AG08396 (cell line): ENCODE results near the gene DHX34.
"Not testable (repeated sequence)": the region's sequence is repeated elsewhere in the genome, so short reads cannot be mapped to it uniquely, and the experiment has no call there.

ENCODE experiments used
- DNase-seq: peaks from one replicate; pipeline ENCODE4 v3.0.0; 2012; ENCODE audit warnings: low spot score, mixed read lengths

The DHX34 gene

DNA sequence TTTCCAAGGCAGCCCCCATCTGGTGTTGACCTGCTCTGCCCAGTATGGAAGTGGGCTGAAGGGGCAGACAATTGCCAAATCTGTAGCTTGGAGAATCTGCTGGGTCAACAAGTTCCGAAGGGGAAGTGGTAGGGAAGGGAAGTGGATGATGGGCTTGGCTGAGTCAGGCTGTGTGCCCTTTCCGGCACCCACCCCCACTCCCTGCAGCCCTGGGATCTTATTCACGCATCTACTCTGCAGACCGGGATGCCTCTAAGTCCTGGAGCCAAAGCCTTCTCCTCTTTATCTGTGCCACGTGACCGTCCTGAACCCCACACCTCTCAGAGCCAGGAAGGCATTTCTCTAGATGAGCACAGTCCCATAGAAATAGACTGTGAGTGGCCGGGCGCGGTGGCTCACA is 24.6 kb upstream of the DHX34 start:
- DNase-seq, result no peak

DNA sequence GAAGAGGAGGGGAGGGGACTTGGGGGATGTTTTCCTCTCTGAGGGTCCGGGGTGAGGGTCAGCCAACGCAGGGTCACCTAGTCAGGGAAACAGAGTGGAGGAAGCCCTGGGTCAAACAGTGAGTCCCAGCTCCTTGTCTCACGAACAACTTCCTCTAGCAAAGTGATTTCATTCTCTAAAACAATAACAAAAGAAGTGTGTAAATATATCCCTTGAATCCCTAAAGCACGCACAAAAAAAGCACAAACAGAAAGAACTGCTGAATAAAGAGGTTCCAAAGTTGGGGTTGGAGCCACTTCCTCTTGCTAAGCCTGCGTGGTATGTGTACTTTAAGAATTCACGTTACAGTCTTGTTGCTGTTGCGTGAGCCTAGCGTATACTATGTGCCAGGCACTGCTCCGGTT is 18.6 kb upstream of the DHX34 start:
- peak; percentile 46 for DNase-seq

DNA sequence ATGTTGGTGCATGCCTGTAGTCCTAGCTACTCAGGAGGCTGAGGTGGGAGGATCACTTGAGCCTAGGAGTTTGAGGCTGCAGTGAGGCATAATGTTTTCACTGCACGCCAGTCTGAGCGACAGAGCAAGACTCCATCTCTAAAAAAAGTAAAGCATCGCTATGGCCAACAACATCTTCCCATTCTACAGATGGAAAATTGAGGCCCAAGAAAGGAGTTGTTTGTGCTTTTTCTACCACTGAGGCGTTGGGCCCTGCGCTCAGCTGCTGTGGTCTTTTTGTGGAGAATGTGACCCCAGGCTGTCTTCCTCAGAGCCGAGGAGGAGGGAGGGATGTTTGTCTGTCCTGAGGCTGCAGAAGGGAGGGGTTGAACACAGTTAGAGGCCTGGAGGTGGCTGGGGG is 17.6 kb upstream of the DHX34 start:
- no peak for DNase-seq

DNA sequence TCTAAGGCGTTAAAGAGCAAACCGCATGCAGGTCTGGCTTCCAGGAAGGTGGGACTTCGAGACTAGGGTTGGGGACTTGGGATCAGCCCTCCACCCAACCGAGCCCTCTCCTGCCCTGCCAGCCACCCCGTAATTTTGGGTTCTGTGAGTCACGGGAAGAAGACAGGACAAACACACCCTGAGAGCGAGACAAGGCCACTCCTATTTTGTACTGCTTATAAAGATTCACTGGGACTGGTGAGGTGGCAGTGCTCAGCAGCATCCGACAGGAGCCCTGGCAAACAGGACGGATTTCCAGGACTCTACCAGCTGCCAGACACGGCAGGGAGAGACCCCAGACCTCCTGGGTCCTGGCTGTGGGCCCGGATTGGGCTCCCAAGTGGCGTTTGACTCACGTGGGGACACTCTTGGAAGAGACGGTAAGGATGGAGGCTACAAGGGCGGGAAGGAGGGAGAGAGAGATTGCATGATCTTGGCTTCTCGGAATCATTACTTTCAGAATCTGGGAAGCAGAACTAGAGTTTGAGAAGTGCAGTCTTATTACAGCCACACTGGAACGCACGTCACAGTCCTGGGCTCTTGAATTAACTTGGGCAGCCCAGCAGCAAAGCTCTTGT is 17.1 kb upstream of the DHX34 start, which contains the start of gene C5AR2:
Gene C5AR2, plus strand, starts transcription at position 245 of the 617 bp plus-strand sequence. CDS start 8,625 bp downstream, outside the sequence.
- DNase-seq, result no peak

DNA sequence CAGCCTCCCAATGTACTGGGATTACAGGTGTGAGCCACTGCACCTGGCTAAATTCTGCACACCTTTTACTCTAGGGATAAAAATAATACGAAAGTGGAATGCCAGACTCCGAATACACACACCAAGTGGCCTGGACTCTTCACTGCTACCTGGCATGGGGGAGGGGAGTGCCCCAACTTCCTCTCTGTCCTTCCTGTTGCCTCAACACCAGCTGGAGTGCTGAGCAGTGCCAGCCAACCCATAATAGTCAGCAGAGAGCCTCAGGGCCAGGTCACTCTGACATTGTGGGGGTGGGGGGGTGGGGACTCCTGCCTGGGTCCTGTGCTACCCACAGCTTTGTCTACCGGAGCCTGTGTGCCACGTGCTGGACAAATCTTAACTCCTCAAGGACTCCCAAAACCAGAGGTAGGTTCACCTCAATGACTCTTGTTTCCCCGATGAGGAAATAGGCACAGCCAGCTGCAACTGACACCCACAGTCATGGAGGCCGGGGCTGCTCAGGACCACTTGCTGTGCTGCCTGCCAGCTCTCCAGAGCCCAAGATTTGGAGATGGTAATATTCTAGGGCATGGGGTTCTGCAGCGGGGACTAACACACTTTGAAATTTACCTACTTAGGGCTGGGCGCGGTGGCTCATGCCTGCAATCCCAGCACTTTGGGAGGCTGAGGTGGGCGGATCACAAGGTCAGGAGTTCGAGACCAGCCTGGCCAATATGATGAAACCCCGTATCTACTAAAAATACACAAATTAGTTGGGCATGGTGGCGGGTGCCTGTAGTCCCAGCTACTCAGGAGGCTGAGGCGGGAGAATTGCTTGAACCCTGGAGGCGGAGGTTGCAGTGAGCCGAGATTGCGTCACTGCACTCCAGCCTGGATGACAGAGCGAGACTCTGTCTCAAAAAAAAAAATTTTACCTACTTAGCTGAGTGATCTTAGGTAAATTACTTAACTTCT is 12.1 kb upstream of the DHX34 start:
- DNase-seq, result not testable (repeated sequence)

DNA sequence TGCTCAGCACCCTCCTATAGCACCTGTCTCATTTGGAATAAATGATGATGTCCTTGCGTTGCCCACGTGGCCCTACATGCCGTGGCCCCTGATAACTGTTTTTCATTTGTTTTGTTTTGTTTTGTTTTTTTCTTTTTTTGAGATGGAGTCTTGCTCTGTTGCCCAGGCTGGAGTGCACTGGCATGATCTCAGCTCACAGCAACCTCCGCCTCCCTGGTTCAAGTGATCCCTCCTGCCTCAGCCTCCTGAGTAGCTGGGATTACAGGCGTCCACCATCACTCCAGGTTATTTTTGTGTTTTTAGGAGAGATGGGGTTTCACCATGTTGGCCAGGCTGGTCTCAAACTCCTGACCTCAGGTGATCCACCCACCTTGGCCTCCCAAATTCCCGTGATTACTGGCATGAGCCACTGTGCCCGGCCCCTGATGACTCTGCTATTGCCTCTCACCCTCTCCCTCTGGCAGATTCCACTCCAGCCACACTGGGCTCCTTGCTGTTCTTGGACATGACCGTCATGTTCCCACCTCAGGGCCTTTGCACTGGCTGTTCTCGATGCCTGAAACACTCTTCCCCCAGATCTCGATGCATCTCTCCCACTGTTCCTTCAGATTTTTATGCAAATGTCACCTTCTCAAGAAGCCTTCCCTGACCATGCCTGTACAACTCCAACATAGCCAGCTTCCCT is 9.8 kb upstream of the DHX34 start:
- DNase-seq, result no peak

DNA sequence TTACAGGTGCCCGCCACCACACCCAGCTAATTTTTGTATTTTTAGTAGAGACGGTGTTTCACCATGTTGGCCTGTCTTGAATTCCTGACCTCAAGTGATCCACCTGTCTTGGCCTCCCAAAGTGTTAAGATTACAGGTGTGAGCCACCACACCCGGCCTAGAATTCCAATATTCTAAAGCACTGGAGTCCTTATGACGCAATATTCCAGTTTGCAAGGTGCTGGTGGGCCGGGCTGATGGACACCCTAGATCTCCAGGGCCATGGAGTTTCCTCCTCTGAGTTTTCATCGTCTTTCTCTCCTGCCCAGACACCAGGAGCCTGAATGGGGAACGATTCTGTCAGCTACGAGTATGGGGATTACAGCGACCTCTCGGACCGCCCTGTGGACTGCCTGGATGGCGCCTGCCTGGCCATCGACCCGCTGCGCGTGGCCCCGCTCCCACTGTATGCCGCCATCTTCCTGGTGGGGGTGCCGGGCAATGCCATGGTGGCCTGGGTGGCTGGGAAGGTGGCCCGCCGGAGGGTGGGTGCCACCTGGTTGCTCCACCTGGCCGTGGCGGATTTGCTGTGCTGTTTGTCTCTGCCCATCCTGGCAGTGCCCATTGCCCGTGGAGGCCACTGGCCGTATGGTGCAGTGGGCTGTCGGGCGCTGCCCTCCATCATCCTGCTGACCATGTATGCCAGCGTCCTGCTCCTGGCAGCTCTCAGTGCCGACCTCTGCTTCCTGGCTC is 8.5 kb upstream of the DHX34 start:
- DNase-seq, result no peak

DNA sequence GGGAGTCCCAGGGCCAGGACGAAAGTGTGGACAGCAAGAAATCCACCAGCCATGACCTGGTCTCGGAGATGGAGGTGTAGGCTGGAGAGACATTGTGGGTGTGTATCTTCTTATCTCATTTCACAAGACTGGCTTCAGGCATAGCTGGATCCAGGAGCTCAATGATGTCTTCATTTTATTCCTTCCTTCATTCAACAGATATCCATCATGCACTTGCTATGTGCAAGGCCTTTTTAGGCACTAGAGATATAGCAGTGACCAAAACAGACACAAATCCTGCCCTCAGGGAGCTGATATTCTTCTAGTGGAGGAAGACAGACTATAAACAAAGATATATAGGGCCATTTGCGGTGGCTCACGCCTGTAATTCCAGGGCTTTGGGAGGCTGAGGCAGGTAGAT is 7.4 kb upstream of the DHX34 start:
- no peak for DNase-seq

DNA sequence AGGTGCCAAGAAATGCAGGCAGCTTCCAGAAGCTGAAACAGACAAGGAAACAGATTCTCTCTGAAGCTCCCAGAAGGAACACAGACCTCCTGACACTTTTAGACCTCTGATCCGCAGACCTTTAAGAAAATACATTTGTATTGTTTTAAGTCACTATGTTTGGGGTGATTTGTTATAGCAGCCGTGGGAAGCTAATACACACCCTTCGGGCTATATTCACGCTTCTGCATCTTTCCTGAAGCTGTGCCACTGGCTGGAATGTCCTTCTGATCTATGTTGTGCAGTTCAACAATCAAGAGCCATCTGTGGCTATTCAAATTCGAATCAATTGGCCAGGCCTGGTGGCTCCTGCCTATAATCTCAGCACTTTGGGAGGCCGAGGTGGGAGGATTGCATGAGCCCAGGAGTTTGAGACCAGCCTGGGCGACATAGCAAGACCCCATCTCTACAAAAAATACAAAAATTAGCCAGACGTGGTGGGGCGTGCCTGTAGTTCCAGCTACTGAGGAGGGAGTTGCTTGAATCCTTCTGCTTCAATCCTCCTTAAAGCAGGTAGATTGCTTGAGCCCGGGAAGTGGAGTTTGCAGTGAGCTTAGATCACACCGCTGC is 5.8 kb upstream of the DHX34 start:
- DNase-seq, result no peak

DNA sequence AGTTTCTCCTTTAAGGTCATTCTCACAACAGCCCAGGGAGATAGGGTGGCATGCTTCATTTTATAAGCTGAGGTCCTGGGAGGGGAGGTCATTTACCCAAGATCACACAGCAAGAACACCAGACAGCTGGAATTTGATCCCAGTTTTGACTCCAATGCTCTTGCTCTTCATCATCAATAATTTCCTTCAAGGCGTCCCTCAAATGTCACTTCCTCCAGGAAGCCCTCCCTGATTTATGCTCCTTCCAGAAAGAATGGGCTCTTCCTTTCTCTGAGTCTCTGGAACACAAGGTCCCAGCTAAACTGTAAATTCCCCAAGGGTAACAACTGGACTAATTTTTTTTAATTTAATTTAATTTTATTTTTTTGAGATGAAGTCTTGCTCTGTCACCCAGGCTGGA is 4.7 kb upstream of the DHX34 start:
- DNase-seq, result no peak

DNA sequence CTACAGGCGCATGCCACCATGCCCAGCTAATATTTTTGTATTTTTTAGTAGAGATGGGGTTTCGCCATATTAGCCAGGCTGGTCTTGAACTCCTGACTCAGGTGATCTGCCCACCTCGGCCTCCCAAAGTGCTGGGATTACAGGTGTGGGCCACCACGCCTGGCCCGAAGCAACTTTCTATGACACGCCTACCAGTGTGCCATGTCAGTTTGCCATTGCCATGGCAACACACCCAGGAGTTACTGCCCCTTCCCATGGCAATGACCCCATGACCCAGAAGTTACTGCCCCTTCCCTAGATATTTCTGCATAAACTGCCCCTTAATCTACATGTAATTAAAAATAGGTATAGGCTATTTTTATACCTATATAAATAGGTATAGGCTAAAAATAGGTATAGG is 3.1 kb upstream of the DHX34 start:
- DNase-seq, result not testable (repeated sequence)

DNA sequence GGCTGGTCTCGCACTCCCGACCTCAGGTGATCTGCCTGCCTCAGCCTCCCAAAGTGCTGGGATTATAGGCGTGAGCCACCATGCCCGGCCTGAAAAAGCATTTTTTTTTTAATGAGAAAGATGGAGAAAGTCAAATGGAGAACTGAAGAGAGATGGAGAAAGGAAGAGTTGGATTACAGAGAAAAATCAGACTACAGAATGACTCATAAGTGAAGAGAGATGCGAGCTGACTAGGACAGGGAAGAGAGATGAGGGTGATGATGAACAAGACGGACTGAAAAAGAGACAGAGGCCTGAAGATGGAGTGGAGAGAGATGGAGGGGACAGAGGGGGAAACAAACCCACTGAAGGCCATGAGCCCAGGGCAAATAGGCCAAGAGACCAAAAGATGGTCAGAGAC is 1.5 kb downstream of the DHX34 start:
- no peak for DNase-seq

DNA sequence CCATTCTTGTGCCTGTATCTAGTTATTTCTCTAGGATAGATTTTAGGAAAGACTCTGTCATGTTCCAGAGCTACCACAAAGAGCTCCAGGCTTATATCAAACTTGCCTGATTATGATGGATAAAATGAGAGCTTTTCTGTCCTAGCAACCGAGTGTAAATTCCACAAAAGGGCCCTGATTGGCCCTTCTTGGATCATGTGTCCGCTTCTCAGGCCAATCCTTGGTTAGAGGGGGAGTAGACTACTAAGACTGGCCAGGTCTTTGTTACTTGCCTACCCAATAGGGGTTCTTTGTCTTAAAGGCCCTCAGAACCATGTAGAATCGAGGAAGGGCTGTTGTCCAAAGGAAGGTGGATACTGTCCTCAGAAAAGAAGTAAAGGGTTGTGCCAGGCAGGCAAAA is 2.4 kb downstream of the DHX34 start:
- peak; percentile 64 for DNase-seq

DNA sequence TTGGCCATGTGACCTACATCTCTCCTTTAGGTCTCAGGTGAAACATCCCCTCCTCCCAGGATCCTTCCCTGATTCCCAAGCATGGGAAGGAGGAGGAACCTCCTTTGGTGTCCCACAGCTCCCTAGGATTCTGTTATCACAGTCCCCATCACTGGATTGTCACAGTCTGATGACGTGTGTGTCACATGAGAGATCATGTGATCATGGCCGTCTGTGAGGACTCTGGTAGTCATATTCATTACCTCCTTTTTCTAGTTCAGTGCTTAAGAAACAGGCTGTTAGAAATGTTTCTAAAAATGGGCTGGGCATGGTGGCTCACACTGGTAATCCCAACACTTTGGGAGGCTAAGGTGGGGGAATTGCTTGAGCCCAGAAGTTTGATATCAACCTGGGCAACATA is 3.0 kb downstream of the DHX34 start:
- DNase-seq, result no peak

DNA sequence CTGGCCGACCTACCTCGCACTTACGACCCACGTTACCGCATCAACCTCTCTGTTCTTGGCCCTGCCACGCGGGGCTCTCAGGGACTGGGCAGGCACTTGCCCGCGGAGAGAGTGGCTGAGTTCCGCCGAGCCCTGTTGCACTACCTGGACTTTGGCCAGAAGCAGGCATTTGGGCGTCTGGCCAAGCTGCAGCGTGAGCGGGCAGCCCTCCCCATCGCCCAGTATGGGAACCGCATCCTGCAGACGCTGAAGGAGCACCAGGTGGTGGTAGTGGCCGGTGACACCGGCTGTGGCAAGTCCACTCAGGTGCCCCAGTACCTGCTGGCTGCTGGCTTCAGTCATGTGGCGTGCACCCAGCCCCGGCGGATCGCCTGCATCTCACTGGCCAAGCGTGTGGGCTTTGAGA is 4.2 kb downstream of the DHX34 start:
- no peak for DNase-seq

DNA sequence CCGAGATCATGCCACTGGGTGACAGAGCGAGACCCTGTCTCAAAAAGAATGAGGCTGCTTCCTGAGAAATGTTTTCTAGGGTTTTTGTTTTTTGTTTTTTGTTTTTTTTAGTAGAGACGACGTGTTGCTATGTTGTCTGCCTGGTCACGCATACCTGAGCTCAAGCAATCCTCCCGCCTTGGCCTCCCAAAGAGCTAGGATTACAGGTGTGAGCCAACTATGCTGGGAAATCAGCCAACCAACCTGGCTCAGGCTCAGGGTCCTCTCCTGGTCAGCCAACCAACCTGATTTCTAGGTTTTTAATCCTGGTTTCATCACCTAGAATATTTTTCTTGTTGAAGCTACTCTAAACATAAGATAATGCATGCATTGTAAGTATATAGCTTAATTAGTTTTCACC is 7.8 kb downstream of the DHX34 start:
- no peak for DNase-seq

DNA sequence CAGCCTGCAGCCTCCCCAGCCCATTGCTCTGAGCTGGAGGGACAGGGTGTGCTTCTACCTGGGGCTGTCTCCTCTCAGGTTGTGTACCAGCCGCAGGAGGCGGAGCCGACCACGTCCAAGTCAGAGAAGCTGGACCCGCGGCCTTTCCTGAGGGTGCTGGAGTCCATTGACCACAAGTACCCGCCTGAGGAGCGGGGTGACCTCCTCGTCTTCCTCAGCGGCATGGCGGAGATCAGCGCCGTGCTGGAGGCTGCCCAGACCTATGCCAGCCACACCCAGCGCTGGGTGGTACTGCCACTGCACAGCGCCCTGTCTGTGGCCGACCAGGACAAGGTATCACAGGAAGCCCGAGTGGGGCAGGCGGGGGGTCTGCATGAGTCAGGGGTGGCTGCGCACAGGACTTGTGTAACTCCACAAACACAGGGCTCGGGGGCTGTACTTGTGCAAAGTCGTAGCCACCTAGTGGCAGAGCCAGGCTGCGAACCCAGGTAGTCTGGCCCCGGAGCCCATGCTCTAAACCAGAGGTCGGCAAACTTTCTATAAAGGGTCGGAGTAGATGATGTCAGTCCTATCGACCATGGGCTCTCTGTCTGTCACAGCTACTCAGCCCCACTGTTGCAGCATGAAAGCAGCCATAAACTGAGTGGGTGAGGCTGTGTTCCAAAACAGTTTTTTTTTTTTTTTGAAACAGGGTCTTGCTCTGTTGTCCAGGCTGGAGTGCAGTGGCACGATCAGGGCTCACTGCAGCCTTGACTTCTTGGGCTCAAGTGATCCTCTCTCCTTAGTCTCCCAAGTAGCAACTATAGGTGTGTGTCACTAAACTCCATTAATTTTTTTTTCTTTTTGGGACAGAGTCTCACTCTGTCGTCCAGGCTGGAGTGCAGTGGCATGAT is 8.9 kb downstream of the DHX34 start:
- DNase-seq, result no peak

DNA sequence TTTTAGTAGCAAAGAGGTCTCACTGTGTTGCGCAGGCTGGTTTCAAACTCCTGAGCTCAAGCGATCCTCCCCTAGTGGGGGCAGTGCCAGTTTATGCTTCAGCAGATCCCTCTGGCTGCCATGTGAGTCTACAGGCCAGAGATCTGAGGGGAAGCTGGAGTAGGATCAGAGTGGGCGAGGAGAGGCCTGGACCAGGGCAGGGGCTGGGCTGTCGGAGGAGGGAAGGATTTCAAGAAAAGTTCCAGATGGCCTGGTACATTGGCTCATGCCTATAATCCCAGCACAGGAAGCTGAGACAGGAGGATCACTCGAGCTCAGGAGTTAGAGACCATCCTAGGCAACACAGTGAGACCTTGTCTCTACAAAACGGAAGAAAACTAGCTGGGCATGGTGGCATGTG is 9.8 kb downstream of the DHX34 start:
- no peak for DNase-seq

DNA sequence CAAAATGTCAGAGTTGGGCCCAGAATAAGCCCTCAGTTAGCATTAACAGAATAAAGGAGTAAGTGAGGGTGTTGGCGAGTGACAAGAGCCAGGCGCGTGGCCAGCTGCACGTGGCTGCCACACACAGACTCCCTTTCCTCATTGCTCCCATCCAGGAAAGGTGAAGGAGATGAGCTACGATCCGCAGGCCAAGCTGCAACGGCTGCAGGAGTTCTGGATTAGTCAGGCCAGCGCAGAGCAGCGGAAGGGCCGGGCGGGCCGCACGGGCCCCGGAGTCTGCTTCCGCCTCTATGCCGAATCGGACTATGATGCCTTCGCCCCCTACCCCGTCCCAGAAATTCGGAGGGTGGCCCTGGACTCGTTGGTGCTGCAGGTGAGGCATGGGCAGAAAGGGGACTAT is 13.2 kb downstream of the DHX34 start:
- no peak for DNase-seq

DNA sequence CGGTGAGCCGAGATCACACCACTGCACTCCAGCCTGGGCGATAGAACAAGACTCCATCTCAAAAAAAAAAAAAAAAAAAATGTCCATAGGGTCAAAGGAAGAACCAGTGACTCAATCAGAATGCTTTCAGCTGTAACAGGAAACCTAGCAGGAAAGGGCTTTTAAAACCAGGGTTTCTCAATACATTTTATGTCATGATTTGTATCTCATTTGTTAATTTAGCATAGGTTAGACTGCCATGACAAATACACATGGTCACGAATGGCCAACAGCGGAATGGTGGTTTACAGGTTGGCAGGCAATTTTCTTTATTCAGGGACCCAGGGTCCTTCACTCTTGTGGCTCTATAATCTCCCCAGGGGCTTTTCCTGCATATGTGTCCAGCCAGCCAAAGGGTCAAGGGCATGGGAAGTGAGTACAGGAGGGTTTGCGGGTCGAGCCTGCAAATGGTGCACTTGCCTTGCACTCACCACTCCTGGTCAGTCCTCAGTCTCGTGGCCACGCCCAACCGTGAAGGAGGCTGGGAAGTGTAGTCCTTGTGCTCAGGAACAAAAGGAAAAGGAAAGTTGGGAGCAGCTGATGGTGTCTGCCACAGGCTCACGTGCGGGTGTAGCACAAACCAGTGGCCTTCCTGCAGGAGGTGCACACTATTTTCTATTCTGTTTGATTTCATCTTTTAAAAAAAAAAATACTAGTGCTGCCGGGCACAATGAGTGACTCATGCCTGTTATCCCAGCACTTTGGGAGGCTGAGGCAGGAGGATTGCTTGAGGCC is 14.8 kb downstream of the DHX34 start:
- no peak for DNase-seq
